Measurements from ENCODE around the gene CCBE1.

CCBE1 gene

DNA sequence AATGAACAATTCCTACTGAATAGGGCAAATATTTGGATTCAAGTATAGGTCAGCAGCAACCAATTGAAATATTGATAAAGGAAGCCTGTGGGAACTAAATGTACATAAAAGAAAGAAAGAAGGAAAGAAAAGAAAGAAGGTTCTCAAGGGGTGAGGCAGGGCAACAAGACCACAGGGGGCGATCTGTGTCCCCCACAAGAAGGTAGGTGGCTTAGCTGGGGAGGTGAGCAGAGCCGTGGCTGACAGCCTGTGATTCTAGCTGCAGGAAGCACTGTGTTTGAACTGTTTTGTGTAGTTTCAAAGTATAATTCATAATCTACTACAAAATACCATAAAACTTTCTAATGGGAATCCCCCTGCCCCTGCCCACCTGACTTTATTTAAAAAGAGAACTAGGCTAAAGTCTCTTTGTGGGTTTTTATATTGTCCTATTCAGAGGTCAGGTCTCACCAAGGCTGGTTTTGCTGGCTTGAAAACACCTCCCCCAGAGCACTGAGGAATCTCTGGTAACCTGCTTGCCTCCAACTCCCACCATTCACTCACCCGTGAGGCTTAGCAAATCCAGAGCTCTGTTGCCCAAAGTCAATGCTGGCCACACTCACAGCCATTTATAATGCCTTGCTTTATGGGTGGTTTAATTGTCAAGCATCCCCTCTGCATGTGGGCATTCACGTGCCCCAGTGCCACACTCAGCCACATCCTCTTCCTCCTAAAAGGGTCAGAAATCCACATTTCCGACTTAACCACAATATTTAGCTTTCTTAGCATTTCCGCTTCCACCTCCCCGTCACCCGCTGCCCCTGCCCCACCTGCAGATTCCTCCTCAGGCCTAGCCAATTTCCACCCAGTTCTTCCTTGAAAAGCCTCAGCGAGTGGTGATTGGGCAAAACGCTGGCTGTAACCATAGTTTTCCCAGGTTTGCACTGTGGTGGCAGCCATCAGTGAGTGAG lies 301.7 kb downstream of the CCBE1 start:
- TF ChIP-seq GABPA (IDR thresholded peaks at IDR 0.05; ENCODE audit: low read depth) (no peak), SPI1 (IDR thresholded peaks at IDR 0.05; ENCODE audit: borderline replicate concordance, low read depth) (no peak), POLR2AphosphoS5 (IDR thresholded peaks at IDR 0.05; ENCODE audit: low read depth) (no peak)
- TF ChIP-seq, protein P1, sequence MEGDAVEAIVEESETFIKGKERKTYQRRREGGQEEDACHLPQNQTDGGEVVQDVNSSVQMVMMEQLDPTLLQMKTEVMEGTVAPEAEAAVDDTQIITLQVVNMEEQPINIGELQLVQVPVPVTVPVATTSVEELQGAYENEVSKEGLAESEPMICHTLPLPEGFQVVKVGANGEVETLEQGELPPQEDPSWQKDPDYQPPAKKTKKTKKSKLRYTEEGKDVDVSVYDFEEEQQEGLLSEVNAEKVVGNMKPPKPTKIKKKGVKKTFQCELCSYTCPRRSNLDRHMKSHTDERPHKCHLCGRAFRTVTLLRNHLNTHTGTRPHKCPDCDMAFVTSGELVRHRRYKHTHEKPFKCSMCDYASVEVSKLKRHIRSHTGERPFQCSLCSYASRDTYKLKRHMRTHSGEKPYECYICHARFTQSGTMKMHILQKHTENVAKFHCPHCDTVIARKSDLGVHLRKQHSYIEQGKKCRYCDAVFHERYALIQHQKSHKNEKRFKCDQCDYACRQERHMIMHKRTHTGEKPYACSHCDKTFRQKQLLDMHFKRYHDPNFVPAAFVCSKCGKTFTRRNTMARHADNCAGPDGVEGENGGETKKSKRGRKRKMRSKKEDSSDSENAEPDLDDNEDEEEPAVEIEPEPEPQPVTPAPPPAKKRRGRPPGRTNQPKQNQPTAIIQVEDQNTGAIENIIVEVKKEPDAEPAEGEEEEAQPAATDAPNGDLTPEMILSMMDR (IDR thresholded peaks at IDR 0.05; ENCODE audit: insufficient read depth, low read length) = no peak
- TF ChIP-seq, protein P2, sequence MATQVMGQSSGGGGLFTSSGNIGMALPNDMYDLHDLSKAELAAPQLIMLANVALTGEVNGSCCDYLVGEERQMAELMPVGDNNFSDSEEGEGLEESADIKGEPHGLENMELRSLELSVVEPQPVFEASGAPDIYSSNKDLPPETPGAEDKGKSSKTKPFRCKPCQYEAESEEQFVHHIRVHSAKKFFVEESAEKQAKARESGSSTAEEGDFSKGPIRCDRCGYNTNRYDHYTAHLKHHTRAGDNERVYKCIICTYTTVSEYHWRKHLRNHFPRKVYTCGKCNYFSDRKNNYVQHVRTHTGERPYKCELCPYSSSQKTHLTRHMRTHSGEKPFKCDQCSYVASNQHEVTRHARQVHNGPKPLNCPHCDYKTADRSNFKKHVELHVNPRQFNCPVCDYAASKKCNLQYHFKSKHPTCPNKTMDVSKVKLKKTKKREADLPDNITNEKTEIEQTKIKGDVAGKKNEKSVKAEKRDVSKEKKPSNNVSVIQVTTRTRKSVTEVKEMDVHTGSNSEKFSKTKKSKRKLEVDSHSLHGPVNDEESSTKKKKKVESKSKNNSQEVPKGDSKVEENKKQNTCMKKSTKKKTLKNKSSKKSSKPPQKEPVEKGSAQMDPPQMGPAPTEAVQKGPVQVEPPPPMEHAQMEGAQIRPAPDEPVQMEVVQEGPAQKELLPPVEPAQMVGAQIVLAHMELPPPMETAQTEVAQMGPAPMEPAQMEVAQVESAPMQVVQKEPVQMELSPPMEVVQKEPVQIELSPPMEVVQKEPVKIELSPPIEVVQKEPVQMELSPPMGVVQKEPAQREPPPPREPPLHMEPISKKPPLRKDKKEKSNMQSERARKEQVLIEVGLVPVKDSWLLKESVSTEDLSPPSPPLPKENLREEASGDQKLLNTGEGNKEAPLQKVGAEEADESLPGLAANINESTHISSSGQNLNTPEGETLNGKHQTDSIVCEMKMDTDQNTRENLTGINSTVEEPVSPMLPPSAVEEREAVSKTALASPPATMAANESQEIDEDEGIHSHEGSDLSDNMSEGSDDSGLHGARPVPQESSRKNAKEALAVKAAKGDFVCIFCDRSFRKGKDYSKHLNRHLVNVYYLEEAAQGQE (IDR thresholded peaks at IDR 0.05; ENCODE audit: insufficient replicate concordance, low read depth) = no peak
- Histone ChIP-seq H3K27ac (replicated peaks) (no peak overlapping the region), H3K27me3 (ENCODE audit: insufficient read depth, poor library complexity, severe bottlenecking) (peaks cover 13% of the 10 kb centered on the region), H3K4me3 (replicated peaks; ENCODE audit: insufficient read depth, low read length) (no peak overlapping the region)
- peak in 1 of 2 experiments; percentile 8 for DNase-seq (ENCODE audit: low read depth in 1 of 2, low spot score in 1 of 2)

DNA sequence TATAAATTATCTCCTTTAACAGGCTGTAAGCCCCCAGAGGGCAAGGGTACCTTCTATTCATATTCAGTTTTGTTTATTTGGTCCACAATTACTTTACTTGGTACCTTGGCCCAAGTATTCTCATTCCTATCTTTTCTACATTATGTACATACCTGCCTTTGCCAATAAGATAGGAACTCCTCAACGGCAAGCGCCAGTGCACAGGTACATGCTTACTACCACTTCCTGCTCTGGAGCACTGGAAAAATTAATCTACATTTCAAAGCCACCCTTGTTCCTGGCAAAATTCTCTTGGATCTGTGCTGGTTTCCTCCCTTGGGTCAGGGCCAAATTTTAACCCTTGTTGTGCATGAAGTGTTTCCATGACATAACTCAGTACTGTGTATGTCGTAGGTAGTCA lies 303.8 kb downstream of the CCBE1 start:
- H3K27ac ChIP-seq (replicated peaks) = no peak overlapping the region
- TF ChIP-seq, protein P1 (IDR thresholded peaks at IDR 0.05; ENCODE audit: insufficient read depth, low read length) = no peak
- no peak for TF ChIP-seq SPI1 (IDR thresholded peaks at IDR 0.05; ENCODE audit: borderline replicate concordance, low read depth)
- TF ChIP-seq, protein P2 (IDR thresholded peaks at IDR 0.05; ENCODE audit: insufficient replicate concordance, low read depth) = no peak
- TF ChIP-seq POLR2AphosphoS5 (IDR thresholded peaks at IDR 0.05; ENCODE audit: low read depth) = no peak
- no peak for TF ChIP-seq GABPA (IDR thresholded peaks at IDR 0.05; ENCODE audit: low read depth)
- peaks cover 13% of the 10 kb centered on the region for H3K27me3 ChIP-seq (ENCODE audit: insufficient read depth, poor library complexity, severe bottlenecking)
- no peak for DNase-seq (ENCODE audit: low read depth in 1 of 2, low spot score in 1 of 2)
- H3K4me3 ChIP-seq (replicated peaks; ENCODE audit: insufficient read depth, low read length) = no peak overlapping the region

DNA sequence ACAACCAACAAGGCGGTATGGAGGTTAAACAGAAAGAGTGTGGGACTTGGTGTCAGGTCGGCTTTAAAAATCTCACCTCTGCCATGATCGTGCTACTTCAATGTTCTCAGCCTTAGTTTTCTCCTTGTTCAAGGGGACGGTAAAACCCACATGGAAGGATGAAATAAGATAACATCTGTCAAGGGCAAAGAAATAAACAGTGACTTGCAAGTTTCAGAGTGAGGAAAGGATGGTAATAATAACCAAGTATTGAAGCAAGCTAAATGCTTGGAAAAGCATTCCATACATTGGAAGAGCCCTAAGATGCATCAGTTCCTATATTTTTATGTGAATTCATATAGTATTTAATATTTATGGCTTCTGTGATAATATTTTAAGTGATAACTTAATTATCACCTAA lies 308.4 kb downstream of the CCBE1 start:
- H3K27ac ChIP-seq (replicated peaks) = no peak overlapping the region
- no peak for TF ChIP-seq POLR2AphosphoS5 (IDR thresholded peaks at IDR 0.05; ENCODE audit: low read depth)
- no peak overlapping the region for H3K4me3 ChIP-seq (replicated peaks; ENCODE audit: insufficient read depth, low read length)
- peaks cover 5% of the 10 kb centered on the region for H3K27me3 ChIP-seq (ENCODE audit: insufficient read depth, poor library complexity, severe bottlenecking)
- DNase-seq (ENCODE audit: low read depth in 1 of 2, low spot score in 1 of 2) = no peak

DNA sequence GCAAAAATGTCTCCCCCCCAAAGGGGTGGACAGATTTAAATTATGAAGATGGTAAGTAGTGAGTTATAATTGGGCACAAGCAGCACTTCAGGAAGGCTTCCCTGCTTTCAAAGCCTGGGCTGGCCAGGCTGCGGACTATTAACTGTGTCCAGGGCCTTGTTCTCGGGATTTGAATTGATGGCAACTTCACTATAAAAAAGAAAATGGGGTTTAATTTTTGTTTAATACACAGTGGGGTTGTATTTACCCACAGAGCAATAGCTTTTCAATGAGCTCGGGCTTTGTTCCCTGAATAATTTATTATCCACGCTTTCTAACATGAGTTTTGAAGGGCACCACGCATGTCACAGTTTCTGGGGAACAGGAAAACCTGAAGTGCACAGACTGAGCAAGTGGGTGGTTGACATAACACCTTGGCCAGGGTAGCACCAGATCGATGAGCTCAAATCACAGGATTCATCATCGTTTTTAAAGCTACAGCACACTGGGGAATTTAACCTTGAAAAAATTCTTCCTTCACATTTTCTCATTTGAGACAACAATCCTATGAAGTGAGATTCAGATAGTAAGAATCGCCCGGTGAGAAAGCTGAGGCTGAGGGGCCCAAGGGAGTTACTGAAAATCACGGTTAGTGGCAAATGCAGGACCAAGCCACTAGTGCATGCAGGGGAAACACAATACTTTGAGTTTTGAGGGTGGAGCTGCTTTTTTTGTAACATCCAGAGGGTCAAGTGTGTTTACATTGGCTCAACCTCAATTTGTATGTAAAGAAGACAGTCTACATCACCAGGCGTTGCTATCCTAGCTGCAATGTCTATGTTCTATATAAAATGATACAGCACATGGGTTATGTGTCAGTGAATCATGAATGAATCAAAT lies 309.3 kb downstream of the CCBE1 start:
- H3K4me3 ChIP-seq (replicated peaks; ENCODE audit: insufficient read depth, low read length) = no peak overlapping the region
- H3K27ac ChIP-seq (replicated peaks) = no peak overlapping the region
- H3K27me3 ChIP-seq (ENCODE audit: insufficient read depth, poor library complexity, severe bottlenecking) = no peaks in the 10 kb centered on the region
- DNase-seq (ENCODE audit: low read depth in 1 of 2, low spot score in 1 of 2) = no peak
- TF ChIP-seq POLR2AphosphoS5 (IDR thresholded peaks at IDR 0.05; ENCODE audit: low read depth) (no peak), SPI1 (IDR thresholded peaks at IDR 0.05; ENCODE audit: borderline replicate concordance, low read depth) (no peak)
- TF ChIP-seq, protein P1 (IDR thresholded peaks at IDR 0.05; ENCODE audit: insufficient read depth, low read length) = no peak
- TF ChIP-seq, protein P2 (IDR thresholded peaks at IDR 0.05; ENCODE audit: insufficient replicate concordance, low read depth) = no peak

All from HL-60 (cell line).